Measurements from ENCODE around the gene HSDL2. TPM values are rescaled to one million over a fixed set of nuclear protein-coding genes. Genes with fewer than 3 reads are reported as not detected.
"Not testable (repeated sequence)": the region's sequence is repeated elsewhere in the genome, so short reads cannot be mapped to it uniquely, and the experiment has no call there.

The HSDL2 gene
- total RNA-seq, 1 donor from 2014 or later: 21.1 TPM

DNA sequence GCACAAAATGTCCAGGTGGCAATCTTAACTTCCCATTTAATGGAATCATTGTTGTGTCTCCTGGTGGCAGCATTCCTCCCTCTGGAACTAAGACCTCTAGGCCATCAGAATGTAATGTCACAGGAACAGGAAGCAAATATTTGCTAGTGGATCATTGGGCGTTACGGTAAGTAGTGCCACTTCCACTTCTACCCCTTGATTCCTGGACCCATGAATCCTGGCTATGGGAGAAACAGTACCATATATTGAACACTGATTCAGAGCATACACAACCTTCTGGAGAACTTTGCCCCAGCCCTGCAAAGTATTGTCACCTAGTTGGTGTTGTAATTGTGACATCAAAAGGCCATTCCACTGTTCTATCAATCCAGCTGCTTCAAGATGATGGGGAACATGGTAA is 5.7 kb upstream of the HSDL2 start:
- not testable (repeated sequence) for H3K9me3 Mint-ChIP-seq (ENCODE audit: unreplicated experiment); H2AFZ ChIP-seq (ENCODE audit: low read depth, low read length); H3K4me3 Mint-ChIP-seq (ENCODE audit: unreplicated experiment); H3K4me3 ChIP-seq (ENCODE audit: insufficient read depth, low read depth, low read length); H3K4me1 ChIP-seq (ENCODE audit: insufficient read depth, low read length); DNase-seq (ENCODE audit: low read depth); H3K27ac ChIP-seq (ENCODE audit: low read depth, low read length); H3K27me3 ChIP-seq (ENCODE audit: insufficient read depth, low read length); H4K20me1 ChIP-seq (ENCODE audit: insufficient read depth, low read length); H3K9ac ChIP-seq (ENCODE audit: low read length); H3K9me3 ChIP-seq (ENCODE audit: insufficient read depth, low read depth, low read length); H3K79me2 ChIP-seq (ENCODE audit: insufficient read depth, low read length); H3K36me3 ChIP-seq (ENCODE audit: insufficient read depth, low read length); H3K4me2 ChIP-seq (ENCODE audit: low read length); FAIRE-seq; H3K27ac Mint-ChIP-seq (ENCODE audit: unreplicated experiment); H3K27me3 Mint-ChIP-seq (ENCODE audit: low read depth, unreplicated experiment)
- peaks cover 10% of the 10 kb centered on the region for H3K4me1 Mint-ChIP-seq (ENCODE audit: low read depth, unreplicated experiment)
- peaks cover 11% of the 10 kb centered on the region for H3K36me3 Mint-ChIP-seq (ENCODE audit: low read depth, unreplicated experiment)

DNA sequence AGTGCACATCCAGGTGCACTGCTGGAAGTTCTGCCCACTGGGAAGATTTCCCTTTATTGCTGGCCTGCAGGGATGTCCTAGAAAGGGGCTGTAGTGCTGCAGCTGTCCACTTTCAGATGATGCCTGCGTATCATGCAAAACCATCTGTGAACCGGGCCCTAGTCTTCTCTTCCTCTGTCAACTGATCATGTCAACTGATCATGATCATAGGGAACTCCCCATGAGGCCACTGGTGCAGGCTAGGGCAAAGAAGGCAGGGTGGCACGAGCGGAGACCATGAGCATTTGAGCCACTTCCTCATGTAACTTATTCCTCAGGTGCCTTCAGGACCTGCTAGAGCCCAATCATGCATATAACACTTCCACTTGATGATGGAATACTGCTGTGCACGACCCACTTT is 4.5 kb upstream of the HSDL2 start:
- no peaks in the 10 kb centered on the region for H4K20me1 ChIP-seq (ENCODE audit: insufficient read depth, low read length)
- TF ChIP-seq EZH2 (IDR thresholded peaks at IDR 0.05; ENCODE audit: insufficient read depth, low read length): no peak
- TF ChIP-seq, protein P1, sequence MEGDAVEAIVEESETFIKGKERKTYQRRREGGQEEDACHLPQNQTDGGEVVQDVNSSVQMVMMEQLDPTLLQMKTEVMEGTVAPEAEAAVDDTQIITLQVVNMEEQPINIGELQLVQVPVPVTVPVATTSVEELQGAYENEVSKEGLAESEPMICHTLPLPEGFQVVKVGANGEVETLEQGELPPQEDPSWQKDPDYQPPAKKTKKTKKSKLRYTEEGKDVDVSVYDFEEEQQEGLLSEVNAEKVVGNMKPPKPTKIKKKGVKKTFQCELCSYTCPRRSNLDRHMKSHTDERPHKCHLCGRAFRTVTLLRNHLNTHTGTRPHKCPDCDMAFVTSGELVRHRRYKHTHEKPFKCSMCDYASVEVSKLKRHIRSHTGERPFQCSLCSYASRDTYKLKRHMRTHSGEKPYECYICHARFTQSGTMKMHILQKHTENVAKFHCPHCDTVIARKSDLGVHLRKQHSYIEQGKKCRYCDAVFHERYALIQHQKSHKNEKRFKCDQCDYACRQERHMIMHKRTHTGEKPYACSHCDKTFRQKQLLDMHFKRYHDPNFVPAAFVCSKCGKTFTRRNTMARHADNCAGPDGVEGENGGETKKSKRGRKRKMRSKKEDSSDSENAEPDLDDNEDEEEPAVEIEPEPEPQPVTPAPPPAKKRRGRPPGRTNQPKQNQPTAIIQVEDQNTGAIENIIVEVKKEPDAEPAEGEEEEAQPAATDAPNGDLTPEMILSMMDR (IDR thresholded peaks at IDR 0.05; ENCODE audit: insufficient read depth, low read depth, low read length): no peak
- Mint-ChIP-seq H3K4me3 (ENCODE audit: unreplicated experiment) (no peak overlapping the region), H3K36me3 (ENCODE audit: low read depth, unreplicated experiment) (peaks cover 11% of the 10 kb centered on the region), H3K4me1 (ENCODE audit: low read depth, unreplicated experiment) (peaks cover 10% of the 10 kb centered on the region), H3K9me3 (ENCODE audit: unreplicated experiment) (peaks cover 2% of the 10 kb centered on the region), H3K27ac (ENCODE audit: unreplicated experiment) (no peak overlapping the region), H3K27me3 (ENCODE audit: low read depth, unreplicated experiment) (no peaks in the 10 kb centered on the region)
- no peaks in the 10 kb centered on the region for H3K79me2 ChIP-seq (ENCODE audit: insufficient read depth, low read length)
- no peak overlapping the region for H3K27ac ChIP-seq (ENCODE audit: low read depth, low read length)
- H2AFZ ChIP-seq (ENCODE audit: low read depth, low read length): no peak overlapping the region
- H3K9ac ChIP-seq (ENCODE audit: low read length): no peak overlapping the region
- no peaks in the 10 kb centered on the region for H3K27me3 ChIP-seq (ENCODE audit: insufficient read depth, low read length)
- no peak for DNase-seq (ENCODE audit: low read depth)
- H3K4me3 ChIP-seq (ENCODE audit: insufficient read depth, low read depth, low read length): no peak overlapping the region
- H3K4me2 ChIP-seq (ENCODE audit: low read length): no peak overlapping the region
- H3K36me3 ChIP-seq (ENCODE audit: insufficient read depth, low read length): no peaks in the 10 kb centered on the region
- FAIRE-seq: no peak
- no peaks in the 10 kb centered on the region for H3K9me3 ChIP-seq (ENCODE audit: insufficient read depth, low read depth, low read length)
- peaks cover 3% of the 10 kb centered on the region for H3K4me1 ChIP-seq (ENCODE audit: insufficient read depth, low read length)

DNA sequence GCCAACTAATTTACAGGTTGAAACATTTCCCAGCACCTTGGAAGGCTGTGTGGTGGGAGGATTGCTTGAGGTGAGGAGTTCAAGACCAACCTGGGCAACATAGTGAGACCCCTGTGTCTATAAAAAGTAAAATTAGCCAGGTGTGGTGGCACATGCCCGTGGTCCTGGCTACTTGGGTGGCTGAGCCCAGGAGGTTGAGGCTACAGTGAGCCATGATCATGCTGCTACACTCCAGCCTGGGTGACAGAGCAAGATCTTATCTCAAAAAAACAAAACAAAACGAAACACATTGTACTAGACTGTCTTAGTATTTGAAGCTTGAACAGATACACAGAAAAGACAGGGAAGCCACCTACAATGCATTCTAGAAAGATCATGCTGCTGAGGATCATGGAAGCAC is 2.8 kb upstream of the HSDL2 start:
- Histone ChIP-seq H3K27me3 (ENCODE audit: insufficient read depth, low read length) (no peaks in the 10 kb centered on the region), H2AFZ (ENCODE audit: low read depth, low read length) (no peak overlapping the region), H3K27ac (ENCODE audit: low read depth, low read length) (no peak overlapping the region), H3K9me3 (ENCODE audit: insufficient read depth, low read depth, low read length) (no peaks in the 10 kb centered on the region), H3K4me3 (ENCODE audit: insufficient read depth, low read depth, low read length) (no peak overlapping the region), H3K36me3 (ENCODE audit: insufficient read depth, low read length) (no peaks in the 10 kb centered on the region), H3K4me2 (ENCODE audit: low read length) (no peak overlapping the region), H4K20me1 (ENCODE audit: insufficient read depth, low read length) (no peaks in the 10 kb centered on the region), H3K9ac (ENCODE audit: low read length) (no peak overlapping the region), H3K4me1 (ENCODE audit: insufficient read depth, low read length) (peaks cover 3% of the 10 kb centered on the region), H3K79me2 (ENCODE audit: insufficient read depth, low read length) (peaks cover 11% of the 10 kb centered on the region)
- FAIRE-seq: no peak
- no peak overlapping the region for H3K27ac Mint-ChIP-seq (ENCODE audit: unreplicated experiment)
- no peak for DNase-seq (ENCODE audit: low read depth)
- H3K4me3 Mint-ChIP-seq (ENCODE audit: unreplicated experiment): no peak overlapping the region
- H3K9me3 Mint-ChIP-seq (ENCODE audit: unreplicated experiment): peaks cover 2% of the 10 kb centered on the region
- peaks cover 10% of the 10 kb centered on the region for H3K4me1 Mint-ChIP-seq (ENCODE audit: low read depth, unreplicated experiment)
- H3K27me3 Mint-ChIP-seq (ENCODE audit: low read depth, unreplicated experiment): no peaks in the 10 kb centered on the region
- H3K36me3 Mint-ChIP-seq (ENCODE audit: low read depth, unreplicated experiment): peaks cover 11% of the 10 kb centered on the region
- TF ChIP-seq, protein P1 (IDR thresholded peaks at IDR 0.05; ENCODE audit: insufficient read depth, low read depth, low read length): no peak
- TF ChIP-seq EZH2 (IDR thresholded peaks at IDR 0.05; ENCODE audit: insufficient read depth, low read length): no peak
